Measurements from ENCODE around the gene ARPC5.

ARPC5 gene

DNA sequence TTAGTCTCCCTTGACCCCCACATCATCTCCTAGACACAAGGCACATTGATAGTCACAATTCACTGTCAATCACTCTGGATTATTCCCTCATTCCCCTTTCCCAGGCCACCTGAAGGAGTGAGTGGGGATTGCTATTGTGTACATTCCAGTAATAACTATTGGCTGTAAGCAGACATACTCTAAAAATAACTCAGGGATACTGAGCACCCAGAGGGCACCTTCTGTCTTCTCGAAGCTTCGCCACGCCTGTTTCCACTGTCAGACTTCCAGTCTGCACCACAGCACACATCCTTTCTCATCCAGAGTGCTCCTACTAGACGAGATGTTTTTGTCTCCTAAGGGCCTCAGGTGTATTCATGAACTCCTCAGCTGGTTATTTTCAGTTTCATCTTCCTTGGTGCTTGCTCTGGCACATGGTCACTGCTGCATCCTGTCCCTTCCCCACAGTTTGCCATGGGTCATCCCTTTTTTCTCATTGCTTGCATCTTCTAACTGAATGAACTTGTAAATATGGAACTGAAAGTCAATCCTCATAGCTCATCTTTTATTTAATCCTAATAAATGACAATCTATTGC is 18.4 kb upstream of the ARPC5 start:
- TF ChIP-seq, protein P1, sequence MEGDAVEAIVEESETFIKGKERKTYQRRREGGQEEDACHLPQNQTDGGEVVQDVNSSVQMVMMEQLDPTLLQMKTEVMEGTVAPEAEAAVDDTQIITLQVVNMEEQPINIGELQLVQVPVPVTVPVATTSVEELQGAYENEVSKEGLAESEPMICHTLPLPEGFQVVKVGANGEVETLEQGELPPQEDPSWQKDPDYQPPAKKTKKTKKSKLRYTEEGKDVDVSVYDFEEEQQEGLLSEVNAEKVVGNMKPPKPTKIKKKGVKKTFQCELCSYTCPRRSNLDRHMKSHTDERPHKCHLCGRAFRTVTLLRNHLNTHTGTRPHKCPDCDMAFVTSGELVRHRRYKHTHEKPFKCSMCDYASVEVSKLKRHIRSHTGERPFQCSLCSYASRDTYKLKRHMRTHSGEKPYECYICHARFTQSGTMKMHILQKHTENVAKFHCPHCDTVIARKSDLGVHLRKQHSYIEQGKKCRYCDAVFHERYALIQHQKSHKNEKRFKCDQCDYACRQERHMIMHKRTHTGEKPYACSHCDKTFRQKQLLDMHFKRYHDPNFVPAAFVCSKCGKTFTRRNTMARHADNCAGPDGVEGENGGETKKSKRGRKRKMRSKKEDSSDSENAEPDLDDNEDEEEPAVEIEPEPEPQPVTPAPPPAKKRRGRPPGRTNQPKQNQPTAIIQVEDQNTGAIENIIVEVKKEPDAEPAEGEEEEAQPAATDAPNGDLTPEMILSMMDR (IDR thresholded peaks at IDR 0.05; ENCODE audit: borderline replicate concordance, insufficient read depth, low read depth, low read length), result no peak
- no peak overlapping the region for H3K4me3 ChIP-seq (ENCODE audit: low read depth, low read length)

DNA sequence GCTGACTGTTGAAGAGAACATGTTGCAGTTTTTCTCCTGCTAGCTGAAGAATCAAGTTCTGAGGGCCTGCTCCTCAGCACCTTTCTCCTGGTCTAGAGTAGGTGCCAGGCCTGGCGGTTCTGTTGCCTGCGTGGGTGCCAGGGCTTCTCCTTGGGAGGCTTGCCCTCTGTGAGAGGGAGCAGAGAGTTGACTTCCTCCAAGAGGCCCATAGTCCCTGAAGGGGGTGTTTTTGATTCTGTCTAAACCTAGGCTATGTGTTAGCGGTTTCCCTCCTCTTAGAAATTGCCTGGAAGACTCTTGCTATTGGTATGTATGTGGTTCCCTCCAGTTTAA is 17.8 kb upstream of the ARPC5 start:
- H3K4me3 ChIP-seq (ENCODE audit: low read depth, low read length), result no peak overlapping the region
- TF ChIP-seq, protein P1 (IDR thresholded peaks at IDR 0.05; ENCODE audit: borderline replicate concordance, insufficient read depth, low read depth, low read length), result no peak

DNA sequence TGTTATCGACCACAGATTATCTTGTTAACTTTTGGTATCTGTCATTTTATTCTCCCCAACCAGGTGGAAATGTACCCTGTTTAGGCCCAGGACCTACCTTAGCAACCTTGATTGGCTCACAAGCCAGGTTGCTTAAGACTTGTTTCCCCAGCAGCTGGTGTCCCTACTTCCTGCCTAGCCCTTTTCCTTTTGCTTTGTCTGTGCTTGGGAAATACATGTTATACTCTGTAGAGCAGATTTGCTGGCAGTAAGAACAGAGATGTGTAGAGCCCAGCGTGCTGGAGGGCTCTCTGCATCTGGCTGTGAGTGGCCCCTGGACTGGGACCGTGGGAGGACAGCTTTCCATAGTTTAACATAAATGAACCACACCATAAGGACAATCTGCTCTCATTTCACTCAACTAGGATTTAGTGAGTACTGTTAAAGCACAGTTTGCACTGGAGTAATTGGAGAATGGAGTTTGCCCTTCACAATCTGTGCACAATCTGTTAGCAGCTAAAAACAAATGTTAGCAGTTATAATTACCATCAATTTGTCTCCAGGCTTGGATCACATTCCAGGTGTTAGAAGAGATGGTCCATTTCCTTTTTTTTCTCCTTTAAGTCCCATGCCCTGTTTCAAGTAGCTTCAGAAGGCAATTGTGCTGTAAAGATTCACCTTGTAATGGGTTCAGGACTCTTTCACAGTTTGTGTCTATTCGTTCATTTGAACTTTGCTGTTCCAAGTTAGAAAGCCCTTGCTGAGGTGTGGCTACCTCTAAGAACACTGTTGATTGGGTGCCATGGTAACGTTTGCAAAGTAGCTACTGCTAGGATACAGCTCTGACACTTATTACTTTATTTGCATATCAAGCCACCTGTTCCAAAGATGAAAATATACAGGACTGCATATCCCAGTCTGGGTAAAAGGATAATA is 17.2 kb upstream of the ARPC5 start, which contains the start of gene APOBEC4:
Gene APOBEC4 (minus strand): TSS at position 770 of the 915 bp plus-strand sequence. CDS start 4,535 bp downstream, outside the sequence.
- TF ChIP-seq, protein P1 (IDR thresholded peaks at IDR 0.05; ENCODE audit: borderline replicate concordance, insufficient read depth, low read depth, low read length), result no peak
- H3K4me3 ChIP-seq (ENCODE audit: low read depth, low read length), result no peak within 1 kb of the TSS

DNA sequence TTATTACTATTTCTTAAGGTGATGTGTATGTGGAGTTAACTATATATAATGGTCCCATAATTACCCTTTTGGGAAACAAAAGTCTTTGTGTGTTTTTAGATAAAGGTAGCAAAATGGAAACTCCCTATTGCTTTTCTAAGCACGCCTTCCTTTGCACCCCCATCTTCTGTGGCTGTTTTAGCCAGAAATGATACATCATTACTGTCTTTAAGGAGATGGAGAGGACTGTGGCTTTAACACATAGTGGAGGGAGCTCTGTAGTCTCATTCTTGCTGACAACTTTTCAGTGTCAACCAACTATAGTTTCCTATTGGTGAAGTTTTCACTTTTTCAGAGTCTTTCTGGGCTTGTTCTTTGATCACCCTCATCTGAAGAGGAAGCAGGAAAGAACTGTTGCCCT is 16.5 kb upstream of the ARPC5 start:
- TF ChIP-seq, protein P1 (IDR thresholded peaks at IDR 0.05; ENCODE audit: borderline replicate concordance, insufficient read depth, low read depth, low read length), result no peak
- no peak overlapping the region for H3K4me3 ChIP-seq (ENCODE audit: low read depth, low read length)

DNA sequence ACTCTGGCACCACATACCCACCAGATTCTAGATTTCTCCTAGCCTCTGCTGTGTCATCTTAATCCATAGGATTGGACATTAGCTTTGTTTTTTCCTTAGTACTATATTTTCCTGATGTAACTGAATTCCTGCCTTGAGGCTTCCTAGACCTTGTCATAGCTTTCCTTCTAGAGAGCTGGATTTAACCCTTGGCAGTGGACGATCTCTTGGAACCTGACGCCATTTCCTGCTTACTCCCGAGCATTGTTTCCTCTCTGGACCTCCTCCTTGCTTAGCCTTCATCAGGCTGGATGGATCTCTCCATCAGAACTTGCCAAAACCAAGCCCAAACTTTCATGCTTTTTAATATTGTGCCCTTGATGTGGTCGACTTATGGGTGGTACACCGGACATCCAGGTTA is 16.0 kb upstream of the ARPC5 start:
- TF ChIP-seq, protein P1 (IDR thresholded peaks at IDR 0.05; ENCODE audit: borderline replicate concordance, insufficient read depth, low read depth, low read length), result no peak
- H3K4me3 ChIP-seq (ENCODE audit: low read depth, low read length), result no peak overlapping the region

DNA sequence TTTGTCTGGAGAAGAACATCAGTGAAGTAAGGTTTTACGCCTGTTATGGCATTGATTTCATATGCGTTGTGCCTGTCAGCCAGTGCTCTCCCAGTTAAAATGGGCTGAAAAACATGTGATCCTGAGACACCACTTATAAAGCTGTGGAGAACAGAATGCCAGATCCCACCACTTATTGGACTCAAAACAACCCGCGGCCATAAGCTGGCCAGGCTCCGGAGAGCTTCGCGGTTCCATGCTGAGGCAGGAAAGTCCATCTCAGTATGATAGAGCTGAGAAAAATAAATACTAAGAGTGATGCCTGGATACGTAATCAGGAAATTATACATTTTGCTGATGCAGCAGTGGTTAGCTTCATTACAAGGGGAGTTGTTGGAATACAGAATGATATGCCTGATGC is 12.5 kb upstream of the ARPC5 start:
- H3K4me3 ChIP-seq (ENCODE audit: low read depth, low read length), result no peak overlapping the region
- TF ChIP-seq, protein P1 (IDR thresholded peaks at IDR 0.05; ENCODE audit: borderline replicate concordance, insufficient read depth, low read depth, low read length), result no peak

DNA sequence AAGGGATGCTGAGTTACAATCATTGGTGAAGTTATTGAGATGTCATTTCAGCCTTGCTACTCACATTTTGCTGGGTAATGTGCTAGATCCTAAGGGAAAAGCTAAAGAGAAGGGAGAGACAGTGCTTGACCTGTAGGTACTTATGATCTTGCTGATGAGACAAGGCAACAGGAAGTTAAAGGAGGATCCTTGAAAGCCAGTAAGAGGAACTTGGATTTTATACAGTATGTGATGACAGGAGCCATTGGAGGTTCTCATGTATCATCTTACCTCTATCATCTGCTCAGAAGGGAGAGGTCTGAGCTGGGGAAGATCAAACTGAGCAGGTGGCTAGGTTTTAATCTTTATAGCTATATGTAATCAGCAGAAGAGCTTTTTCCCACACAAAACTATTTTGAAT is 11.2 kb upstream of the ARPC5 start:
- H3K4me3 ChIP-seq (ENCODE audit: low read depth, low read length), result no peak overlapping the region
- TF ChIP-seq, protein P1 (IDR thresholded peaks at IDR 0.05; ENCODE audit: borderline replicate concordance, insufficient read depth, low read depth, low read length), result no peak

Measured in GM12875 (cell line).